HG03045 (cell line): Measurements from ENCODE around the gene ULBP2.
"Not testable (repeated sequence)": the region's sequence is repeated elsewhere in the genome, so short reads cannot be mapped to it uniquely, and the experiment has no call there.

ENCODE experiments used
- ATAC-seq: cut with Tn5 transposase; IDR thresholded peaks from one replicate; pipeline ENCODE4 v1.9.1; 2021; ENCODE audit warnings: mild to moderate bottlenecking, moderate library complexity; ENCODE audit not compliant: unreplicated experiment

Gene ULBP2

DNA sequence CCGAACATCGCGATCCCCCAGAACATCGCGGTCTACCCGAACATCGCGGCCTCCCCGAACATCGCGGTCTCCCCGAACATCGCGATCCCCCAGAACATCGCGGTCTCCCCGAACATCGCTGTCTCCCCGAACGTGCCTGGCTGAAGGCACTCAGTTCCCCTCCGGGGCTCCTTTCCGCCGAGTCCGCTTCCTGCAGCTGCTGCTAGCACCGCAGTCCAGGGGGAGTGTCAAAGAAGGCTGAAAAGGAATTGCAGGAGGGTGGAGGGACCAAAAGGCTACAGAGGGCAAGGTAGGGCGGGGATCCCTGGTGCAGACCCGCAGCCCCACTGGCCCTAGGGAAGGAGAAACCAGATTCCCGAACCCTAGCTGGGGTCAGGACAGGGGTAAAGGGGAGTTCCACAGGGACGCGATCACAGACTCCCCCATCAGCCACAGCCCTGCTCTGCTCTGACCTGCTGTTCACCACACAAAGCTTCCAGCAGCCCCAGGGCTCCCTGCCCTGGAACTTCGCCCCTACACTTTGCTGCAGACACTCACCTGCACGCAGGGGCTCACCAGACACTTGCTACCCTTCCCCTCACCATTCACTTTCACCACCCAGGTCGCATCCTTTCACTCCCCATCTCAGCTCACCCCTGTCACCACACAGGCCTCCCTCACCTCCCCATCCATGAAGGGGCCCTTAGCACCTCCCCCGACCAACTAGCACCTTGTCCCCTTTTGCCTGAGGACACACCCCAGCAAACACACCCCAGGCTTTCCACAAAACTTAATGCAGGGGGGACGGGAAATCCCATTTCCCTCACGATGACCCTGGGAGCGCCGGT, 23.6 kb downstream of the ULBP2 start:
- no peak for ATAC-seq

DNA sequence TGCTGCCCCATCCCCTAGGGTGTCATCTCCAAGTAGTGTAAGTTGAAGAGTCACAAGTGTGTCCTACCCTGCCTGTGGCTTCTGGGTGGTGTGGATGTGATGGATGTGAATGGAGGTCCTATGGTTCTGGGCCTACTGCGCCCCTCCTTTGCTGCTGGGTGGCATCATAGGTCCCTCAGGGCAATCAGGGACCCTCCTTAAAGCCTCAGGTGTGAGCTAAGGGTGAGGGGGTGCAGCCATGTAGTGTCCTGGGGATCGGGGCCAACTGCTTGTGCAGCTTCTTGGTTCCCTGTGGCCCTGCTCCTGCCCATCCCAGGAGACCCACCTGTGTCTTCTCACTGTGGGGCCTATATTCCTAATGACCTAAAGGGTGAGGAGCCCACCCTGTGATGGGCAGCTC, 24.5 kb downstream of the ULBP2 start:
- ATAC-seq: not testable (repeated sequence)

DNA sequence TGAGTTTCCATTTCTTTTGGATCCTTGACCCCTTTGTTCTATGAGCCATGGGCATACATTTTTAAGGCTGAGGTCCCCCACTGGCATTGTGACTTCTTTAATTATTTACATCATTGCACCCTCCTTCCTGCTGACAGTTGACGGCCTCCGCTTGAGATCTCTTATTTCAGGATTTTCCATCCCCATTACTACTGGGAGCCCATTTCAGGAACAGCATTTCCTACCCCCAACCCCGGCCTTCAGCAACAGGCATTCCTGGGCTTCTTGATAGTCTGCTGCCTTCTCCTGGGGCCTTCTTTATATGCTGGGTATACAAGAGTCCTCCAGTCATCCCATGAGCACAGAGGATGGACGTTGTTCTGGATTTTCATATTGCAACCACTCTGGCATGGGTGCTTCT, 25.8 kb downstream of the ULBP2 start:
- ATAC-seq: no peak

DNA sequence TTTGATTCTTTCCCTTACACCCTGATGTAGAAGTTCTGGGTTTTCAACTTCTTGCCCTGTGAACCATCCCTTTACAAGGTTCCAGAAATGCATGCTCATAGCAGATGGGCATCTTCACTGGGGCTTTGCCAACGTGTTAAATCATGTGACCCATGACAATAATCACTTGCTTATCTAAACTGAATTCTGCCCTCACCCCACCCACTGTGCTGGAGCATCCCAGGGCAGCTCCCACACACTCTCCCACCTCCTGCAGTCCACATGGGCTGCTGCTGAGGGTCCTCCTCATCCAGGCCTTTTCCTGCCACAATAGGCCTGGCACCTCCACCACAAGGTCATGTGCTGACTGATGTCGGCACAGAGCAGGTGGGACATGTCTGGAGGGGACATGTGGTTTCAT, 26.2 kb downstream of the ULBP2 start:
- ATAC-seq: not testable (repeated sequence)

DNA sequence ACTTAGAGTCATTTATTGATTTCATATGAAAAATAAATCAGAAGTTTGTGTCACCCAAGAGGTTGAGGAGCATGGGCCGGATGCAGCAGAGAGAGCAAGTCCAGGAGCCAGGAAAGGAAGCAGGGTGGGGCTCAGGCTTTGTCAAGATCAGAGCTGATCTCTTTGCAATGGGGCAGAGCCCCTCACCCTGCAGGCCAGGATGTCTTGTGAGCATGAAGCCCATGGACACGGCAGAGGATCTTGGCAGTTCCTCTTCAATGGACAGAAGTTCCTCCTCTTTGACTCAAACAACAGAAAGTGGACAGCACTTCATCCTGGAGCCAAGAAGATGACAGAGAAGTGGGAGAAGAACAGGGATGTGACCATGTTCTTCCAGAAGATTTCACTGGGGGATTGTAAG, 27.1 kb downstream of the ULBP2 start:
- not testable (repeated sequence) for ATAC-seq

DNA sequence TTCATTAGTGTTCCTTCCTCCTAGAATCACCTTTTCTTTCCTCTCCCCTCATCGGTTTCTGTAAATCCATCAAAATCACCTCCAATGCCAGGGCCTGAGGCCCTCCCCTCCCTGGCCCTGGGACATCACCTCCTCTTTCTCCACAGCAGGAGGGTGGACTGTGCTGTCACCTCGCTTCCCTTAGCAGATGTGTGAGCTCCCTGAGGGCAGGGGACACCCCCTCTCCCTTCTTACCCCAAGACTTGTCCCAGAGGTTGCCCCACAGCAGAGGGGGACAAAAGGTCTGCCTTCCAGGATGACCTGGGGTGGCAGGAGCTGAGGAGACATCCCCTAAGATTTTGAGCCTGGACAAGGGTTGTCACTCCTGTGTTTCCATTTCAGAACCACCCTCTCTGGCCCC, 27.8 kb downstream of the ULBP2 start:
- ATAC-seq: no peak

DNA sequence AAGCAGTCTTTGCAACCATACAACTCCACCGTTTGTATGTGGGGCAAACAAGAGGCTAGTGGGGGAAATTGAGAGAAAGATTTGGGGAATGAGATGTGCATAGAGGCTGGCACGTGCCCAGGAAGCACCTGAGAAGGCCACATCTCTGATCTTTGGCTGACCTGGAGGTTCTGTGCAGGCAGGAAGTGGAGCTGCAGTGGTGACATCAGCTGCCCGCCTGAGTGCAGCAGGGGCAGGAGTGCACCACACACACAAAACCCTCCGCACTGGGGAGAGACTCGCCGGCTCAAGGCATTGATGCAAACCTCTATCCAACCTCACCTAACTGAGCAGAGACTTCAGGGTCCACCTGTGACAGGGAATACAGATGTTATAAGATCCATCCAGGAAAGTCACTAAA, 32.6 kb downstream of the ULBP2 start:
- ATAC-seq: not testable (repeated sequence)

DNA sequence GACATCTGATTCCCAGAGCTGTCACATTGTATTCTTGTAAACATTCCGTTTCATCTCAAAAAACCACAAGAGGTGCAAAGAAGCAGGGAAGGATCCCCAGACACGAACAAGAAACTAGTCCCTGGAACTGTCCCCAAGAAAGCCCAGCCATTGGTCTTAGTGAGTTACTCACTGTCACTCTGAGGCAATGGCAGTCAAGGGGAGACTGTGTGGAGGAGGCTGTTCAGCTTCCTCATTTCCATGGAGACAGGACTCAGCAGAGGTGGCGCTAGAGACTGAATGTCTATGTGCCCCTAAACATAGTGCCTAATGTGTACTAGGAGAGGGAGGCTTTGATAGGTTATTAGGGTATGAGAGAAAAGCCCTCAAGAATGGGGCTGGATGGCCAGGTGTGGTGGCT, 33.0 kb downstream of the ULBP2 start:
- ATAC-seq: no peak

DNA sequence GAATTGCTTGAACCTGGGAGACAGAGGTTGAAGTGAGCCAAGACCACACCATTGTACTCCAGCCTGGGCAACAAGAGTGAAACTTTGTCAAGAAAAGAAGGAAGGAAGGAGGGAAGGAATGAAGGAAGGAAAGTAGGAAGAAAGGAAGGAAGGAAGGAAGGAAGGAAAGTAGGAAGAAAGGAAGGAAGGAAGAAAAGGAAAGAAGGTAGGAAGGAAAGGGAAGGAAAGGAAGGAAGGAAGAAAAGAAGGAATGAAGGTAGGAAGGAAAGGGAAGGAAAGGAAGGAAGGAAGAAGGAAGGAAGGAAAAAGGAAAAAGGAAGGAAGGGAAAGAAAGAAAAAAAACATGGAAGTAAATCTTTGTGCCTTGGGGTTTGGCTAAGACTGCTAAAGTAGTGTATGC, 33.6 kb downstream of the ULBP2 start:
- no peak for ATAC-seq

DNA sequence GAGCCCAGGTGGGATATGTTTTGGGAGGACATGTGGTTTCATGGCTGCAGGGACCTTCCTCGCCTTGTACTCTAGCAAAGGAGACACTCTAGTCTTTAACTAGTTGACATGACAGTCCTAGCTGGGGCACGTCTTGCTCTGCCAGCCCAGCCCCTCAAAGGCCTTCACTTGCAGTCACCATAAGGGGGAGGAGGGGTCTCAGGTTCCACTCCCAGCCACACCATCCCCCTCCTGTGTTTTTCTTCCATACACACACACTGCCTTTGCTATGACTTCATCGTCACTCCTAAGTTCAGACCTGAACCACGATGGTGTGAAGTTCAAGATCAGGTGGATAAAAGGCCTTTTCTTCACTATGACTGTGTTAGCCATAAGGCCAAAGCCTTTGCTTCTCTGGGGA, 35.4 kb downstream of the ULBP2 start:
- ATAC-seq: no peak

DNA sequence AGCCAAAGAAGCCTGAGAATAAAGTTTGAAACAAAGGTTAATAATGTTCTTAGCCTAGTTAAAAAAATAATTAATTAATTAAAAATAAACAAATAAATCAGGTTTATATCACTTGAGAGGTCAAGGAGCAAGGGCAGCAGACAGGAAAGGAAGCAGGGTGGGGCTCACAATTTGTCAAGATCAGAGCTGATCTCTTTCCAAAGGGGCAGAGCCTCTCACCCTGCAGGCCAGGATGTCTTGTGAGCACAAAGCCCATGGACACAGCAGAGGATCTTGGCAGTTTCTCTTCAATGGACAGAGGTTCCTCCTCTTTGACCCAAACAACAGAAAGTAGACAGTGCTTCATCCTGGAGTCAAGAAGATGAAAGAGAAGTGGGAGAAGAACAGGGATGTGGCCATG, 36.8 kb downstream of the ULBP2 start:
- no peak for ATAC-seq

DNA sequence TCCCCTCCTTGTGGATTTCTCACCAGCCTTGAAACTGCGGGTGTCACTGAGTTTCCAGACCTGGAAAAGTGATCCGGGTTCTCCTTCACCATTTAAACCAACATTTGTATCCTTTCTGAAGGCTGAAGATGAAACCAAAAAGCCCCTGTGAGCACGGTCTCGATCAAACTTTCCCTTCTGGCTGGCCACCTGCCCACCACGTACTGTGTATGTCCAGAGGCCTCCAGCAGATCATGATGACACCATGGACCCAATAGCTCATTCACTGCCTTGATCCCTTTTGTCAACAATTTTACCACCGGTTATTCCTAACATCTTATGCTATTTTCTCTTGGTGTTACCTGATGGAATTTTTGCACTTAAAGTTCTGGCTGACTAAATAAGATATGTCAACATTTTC, 37.5 kb downstream of the ULBP2 start:
- ATAC-seq: no peak

DNA sequence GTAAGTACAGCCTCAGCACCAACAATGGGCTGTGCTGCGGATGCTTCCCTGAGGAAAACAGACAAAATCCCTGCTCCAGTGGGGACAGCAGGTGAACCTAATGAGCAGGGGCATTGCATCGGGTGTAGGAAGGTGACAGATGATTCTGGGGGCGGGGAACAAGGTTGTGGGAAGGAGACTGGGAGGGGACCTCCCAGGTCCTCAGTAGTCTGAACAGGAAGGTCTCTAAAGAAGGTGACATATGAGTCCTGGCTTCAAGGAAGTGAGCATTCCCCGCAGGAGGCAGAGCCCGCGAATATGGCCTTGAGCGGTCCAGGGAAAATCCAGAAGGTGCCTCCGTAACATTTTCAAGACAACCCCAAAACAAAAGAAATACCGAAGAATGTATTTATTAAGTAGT, 41.3 kb downstream of the ULBP2 start:
- no peak for ATAC-seq

DNA sequence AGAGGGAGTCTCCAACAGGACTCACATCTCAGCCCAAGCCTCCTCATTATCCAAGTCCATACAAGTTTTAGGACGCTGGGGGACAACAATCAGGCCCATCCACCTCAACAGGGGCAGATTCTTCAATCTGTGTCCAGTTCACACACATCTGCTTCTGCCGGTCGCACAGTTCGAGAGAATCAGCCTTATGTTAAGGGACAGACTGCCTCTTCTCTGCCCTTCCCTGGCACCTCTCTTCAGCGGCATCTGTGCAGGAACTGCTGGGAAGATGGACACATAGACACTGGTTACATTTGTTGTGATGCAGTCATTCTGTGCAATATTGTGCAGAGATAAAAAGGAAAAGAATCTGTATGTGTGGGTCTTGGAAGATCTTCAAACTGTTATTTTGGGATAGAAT, 43.0 kb downstream of the ULBP2 start:
- ATAC-seq: no peak

DNA sequence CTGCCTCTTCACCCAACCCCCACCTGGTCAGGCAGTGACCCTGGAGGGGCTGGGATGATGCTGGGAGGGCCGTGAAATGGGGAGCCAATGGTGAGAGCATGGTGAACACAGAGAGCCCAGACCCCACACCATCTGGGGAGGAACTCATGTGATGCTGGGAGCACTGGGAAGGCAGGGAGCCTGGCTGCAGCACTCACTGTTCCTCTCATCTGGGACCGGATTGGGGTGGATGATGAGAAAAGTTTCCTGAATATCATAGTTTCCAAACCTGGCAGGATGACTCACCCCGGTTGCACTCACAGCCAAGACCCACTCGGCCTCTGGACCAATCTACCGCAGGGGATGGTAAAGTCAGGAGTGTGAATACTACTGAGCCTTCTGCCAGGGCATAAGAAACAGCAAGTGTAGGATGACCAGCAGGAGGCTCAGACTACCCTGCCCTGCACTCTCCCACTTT, 43.7 kb downstream of the ULBP2 start:
- ATAC-seq: no peak

DNA sequence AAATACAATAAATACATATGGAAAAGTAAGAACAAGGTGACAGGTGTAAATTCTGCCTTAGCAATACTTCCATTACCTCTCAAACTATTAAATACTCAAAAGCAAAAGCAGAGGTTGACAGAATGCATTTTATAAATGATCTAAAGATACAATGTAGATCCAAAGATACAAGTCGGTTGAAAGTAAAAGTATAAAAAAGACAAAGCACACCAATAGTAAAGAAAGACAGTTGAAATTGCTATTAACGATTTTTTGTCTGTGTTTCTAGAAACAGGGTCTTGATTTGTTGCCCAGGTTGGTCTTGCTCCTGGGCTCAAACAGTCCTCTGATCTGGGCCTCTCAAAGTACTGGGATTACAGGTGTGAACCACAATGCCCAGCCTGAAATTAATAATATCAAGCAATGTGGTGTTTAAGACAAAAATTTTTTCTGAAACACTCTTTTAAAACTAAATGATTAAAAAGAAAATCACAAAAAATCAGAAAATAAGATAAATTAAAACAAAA, 45.8 kb downstream of the ULBP2 start:
- no peak for ATAC-seq

DNA sequence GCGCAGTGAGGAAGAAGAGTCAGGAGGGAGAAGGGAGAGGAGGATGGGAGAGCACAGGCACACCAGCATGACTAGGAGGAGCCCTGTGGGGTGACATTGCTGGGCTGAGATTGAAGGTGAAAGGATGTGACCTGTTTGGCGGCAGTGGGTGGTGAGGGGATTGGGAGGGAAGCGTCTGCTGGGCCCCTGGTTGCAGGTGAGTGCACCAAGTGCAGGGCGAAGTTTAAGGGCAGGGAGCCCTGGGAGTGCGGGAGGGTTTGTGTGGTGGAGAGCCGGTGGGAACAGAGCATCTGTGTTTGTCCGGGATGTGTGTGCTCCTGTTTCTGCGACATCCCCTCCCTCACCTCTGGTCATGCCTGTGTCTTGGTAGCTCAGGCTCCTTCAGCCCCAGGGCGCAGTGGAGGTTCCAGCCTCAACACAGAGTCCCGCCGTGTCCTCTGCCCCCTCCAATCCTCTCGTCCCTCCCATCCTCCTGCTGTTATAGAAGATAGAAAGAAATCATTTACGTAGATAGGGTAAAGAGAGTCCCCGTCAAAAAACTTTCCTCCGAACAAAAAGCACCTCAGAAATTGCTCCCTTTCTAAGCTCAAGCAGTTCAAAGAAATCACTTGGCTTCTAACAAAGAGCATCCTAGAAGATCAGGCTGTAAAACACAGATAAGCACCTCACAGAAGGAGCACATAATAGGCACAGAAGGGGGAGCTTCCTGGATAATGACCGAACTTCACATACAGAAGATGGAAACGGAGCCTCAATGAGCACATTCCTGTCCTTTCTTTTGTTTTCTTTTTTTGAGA, 46.9 kb downstream of the ULBP2 start:
- no peak for ATAC-seq

DNA sequence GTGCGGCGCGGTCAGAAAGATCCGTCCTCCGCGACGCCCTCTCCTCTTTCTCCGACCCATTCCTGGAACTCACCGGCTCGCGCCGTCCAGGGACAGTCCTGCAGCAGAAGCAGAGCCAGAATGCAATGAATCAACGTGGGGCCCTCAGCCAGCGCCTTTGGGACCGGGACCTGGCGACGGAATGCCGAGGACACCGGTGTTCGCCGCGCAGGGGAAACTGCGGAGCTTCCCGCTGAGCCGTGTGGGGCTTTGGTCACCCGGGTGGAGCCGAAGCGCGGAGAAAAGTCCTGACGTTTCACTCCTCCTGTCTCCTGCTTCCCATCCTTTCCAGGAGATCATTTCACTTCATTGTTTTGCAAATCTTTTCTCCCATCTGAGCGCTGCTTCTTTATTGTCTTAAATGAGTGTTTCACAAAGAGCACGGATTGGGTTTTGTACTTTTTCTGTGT, 48.4 kb downstream of the ULBP2 start:
- ATAC-seq: no peak

DNA sequence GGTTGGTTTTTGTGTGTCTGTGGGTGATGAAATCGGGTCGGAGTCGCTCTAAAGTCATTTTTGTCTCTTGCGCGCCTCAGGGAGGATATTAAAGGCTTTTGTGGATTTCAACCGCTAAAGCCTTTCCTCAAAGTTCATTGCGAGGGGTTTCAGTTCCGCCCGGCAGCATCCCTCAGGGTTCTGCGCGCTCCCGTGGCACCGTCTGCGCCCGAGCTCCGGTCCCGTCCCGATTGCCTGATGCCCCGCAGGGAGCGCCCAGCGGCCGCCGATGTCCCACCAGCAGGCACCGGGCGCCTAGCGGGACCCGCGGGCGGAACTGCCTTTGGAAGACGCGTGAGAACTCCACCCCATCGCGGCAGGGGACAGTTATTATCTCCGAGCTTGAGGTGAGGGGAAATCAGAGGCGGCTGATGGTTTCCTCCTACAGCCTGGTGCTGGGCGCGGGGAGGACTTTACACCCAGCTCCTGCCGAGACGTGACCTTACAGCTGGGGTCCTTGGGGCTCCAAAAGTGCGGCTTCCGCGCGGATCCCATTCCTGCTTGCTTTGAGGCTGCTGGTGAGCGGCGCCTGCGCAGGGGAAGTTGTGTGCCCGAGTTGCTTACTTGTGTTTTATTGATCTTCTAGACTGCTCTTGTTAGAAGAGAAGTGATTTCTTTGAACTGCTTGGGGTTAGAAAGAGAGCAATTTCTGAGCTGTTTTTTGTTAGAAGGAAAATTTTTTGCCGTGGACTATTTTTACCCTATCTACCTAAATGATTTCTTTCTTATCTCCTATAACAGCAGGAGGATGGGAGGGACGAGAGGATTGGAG, 49.1 kb downstream of the ULBP2 start:
- ATAC-seq: no peak

DNA sequence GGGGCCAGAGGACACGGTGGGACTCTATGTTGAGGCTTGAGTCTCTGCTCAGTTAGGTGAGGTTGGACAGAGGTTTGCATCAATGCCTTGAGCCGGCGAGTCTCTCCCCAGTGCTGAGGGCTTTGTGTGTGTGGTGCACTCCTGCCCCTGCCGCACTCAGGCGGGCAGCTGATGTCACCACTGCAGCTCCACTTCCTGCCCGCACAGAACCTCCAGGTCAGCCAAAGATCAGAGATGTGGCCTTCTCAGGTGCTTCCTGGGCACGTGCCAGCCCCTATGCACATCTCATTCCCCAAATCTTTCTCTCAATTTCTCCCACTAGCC, 49.6 kb downstream of the ULBP2 start:
- ATAC-seq: not testable (repeated sequence)

DNA sequence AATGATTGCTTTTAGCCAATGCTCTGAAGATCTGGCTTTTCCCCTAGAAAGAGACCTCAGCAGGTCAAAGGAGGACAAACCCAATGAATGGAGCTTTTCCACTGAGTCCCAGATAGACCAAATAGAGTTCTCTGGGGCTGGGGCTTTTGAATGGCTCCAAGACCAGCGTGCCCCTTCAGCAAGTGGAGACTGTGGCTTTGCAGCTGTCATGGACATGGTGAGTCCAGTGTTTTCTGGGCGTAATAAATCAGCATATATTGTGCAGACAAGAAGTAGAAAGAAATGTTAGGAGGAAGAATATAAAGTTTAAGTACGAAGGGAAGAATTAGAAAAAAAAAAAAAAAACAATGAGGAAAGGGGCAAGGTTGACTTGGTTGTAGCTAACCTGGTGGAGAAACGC, 50.0 kb downstream of the ULBP2 start:
- no peak for ATAC-seq
